K562 (cell line): ENCODE results near the gene POLRMT. TPM values are rescaled to one million over a fixed set of nuclear protein-coding genes. Genes with fewer than 3 reads are reported as not detected.

ENCODE experiments used
- CTCFL ChIP-seq: IDR thresholded peaks from 2 replicates; pipeline ENCODE4 v1.6.1; 2011; ENCODE audit warnings: borderline replicate concordance, low read depth, mild to moderate bottlenecking, moderate library complexity, low read length; ENCODE audit not compliant: insufficient read depth, poor library complexity, severe bottlenecking
- ESRRB ChIP-seq: fragments of 250-450 bp; sonication (Bioruptor Pico); IDR thresholded peaks from 2 replicates; pipeline ENCODE4 v1.5.0; 2020; ENCODE audit warnings: mild to moderate bottlenecking, moderate library complexity, borderline replicate concordance
- HNRNPK ChIP-seq: fragments of 200-400 bp; formaldehyde crosslinking; IDR thresholded peaks from one replicate; pipeline ENCODE4 v1.6.1; 2018; ENCODE audit warnings: mild to moderate bottlenecking, low read depth, low read length; ENCODE audit not compliant: poor library complexity, severe bottlenecking
- IRF9 ChIP-seq: fragments of 450-650 bp; IDR thresholded peaks from 2 replicates; pipeline ENCODE4 v1.6.1; 2016; ENCODE audit warnings: missing biosample characterization, missing genetic modification characterization
- MTF1 ChIP-seq: fragments of 250-450 bp; sonication (Bioruptor Pico); IDR thresholded peaks from 2 replicates; pipeline ENCODE4 v1.9.0; 2021; ENCODE audit warnings: moderate library complexity, mild to moderate bottlenecking, inconsistent platforms, borderline replicate concordance
- MYNN ChIP-seq, 2 experiments: sonication (generic); formaldehyde crosslinking in 1 of 2; IDR thresholded peaks; 2 replicates each; pipeline versions ENCODE4 v1.5.0 to v1.6.1; 2016 to 2020; ENCODE audit warnings: antibody characterized with exemption in 1 of 2, missing genetic modification reagents in 1 of 2
- NR2C1 ChIP-seq, 2 experiments: fragments of 450-650 bp; IDR thresholded peaks; 2 replicates each; pipeline ENCODE4 v1.6.1; 2017; ENCODE audit warnings: mild to moderate bottlenecking in 2 of 2, antibody characterized with exemption in 1 of 2, inconsistent platforms in 1 of 2, missing compliant biosample characterization in 1 of 2, missing genetic modification characterization in 1 of 2
- PRMT5 ChIP-seq: sonication (generic); formaldehyde crosslinking; IDR thresholded peaks from 2 replicates; pipeline ENCODE4 v1.5.0; 2020; ENCODE audit warnings: missing genetic modification reagents
- PTRF ChIP-seq: fragments of 450-650 bp; IDR thresholded peaks from 2 replicates; pipeline ENCODE4 v1.6.1; 2016; ENCODE audit warnings: mild to moderate bottlenecking, missing genetic modification characterization, missing compliant biosample characterization
- RAD21 ChIP-seq, 2 experiments: fragments of 250-450 bp in 1 of 2; fragments of 450-650 bp in 1 of 2; sonication (Bioruptor Pico) in 1 of 2; formaldehyde crosslinking in 1 of 2; IDR thresholded peaks in 1 of 2; conservative IDR thresholded peaks in 1 of 2; 2 replicates each; pipeline versions ENCODE4 v1.4.0 to v1.8.0; 2020 to 2022; ENCODE audit warnings: mild to moderate bottlenecking in 2 of 2, moderate library complexity in 1 of 2
- SAP30 ChIP-seq: fragments of 200-600 bp; sonication (generic); IDR thresholded peaks from 2 replicates; pipeline ENCODE4 v1.6.1; 2012; ENCODE audit warnings: borderline replicate concordance, low read depth, mild to moderate bottlenecking, moderate library complexity, low read length, control low read depth, inconsistent platforms; ENCODE audit not compliant: insufficient read depth, poor library complexity, severe bottlenecking
- SRF ChIP-seq, 2 experiments: fragments of 250-450, 450-650 bp in 1 of 2; sonication (Bioruptor Pico) in 1 of 2; sonication (generic) in 1 of 2; formaldehyde crosslinking; IDR thresholded peaks; 2 replicates each; pipeline versions ENCODE4 v1.5.0 to v1.5.1; 2020 to 2022; ENCODE audit warnings: mild to moderate bottlenecking in 1 of 2, missing genetic modification reagents in 1 of 2
- TAF7 ChIP-seq: fragments of 450-650 bp; IDR thresholded peaks from 2 replicates; pipeline ENCODE4 v1.6.1; 2016; ENCODE audit warnings: missing genetic modification characterization, missing compliant biosample characterization
- TBP ChIP-seq: optimal IDR thresholded peaks from 2 replicates; pipeline ENCODE3; 2011; ENCODE audit warnings: low read depth, low read length, improper control_type of control experiment
- TCF3 ChIP-seq: sonication (generic); formaldehyde crosslinking; IDR thresholded peaks from 2 replicates; pipeline ENCODE4 v1.4.0; 2020; ENCODE audit warnings: mild to moderate bottlenecking, missing genetic modification reagents
- THRA ChIP-seq: fragments of 450-650 bp; IDR thresholded peaks from 2 replicates; pipeline ENCODE4 v1.6.1; 2017; ENCODE audit warnings: mild to moderate bottlenecking, moderate library complexity
- USF2 ChIP-seq: sonication (generic); formaldehyde crosslinking; IDR thresholded peaks from 2 replicates; pipeline ENCODE4 v1.5.0; 2020; ENCODE audit warnings: missing genetic modification reagents
- ZBED1 ChIP-seq: IDR thresholded peaks from 2 replicates; pipeline ENCODE4 v1.6.1; 2014
- ZBTB43 ChIP-seq: sonication (generic); formaldehyde crosslinking; IDR thresholded peaks from 2 replicates; pipeline ENCODE4 v1.8.0; 2023; ENCODE audit warnings: mild to moderate bottlenecking, missing genetic modification reagents
- ZNF134 ChIP-seq: fragments of 250-450 bp; sonication (Bioruptor Pico); conservative IDR thresholded peaks from 2 replicates; pipeline ENCODE4 v1.4.0; 2020
- polyA plus RNA-seq, 8 experiments: library from polyadenylated mRNA; depleted of rRNA in 4 of 8; stranded (reverse) in 5 of 8; unstranded in 3 of 8; fragments of >200 nt; fragmentation: Nextera tagmentation in 2 of 8; fragmentation: Illumina TruSeq in 1 of 8; extraction: Ambion mirVana in 2 of 8; extraction: Trizol in 1 of 8; gene quantifications; 2 replicates each; pipeline versions ENCODE4 v1.2.1 to v1.2.3, GENCODE V29; 2011 to 2014; ENCODE audit warnings: inconsistent platforms in 1 of 8, missing spikeins in 1 of 8
- total RNA-seq, 7 experiments: library from RNA; depleted of rRNA in 6 of 7; stranded (reverse); fragments of >200 nt in 6 of 7; fragmentation: Illumina TruSeq in 2 of 7; extraction: Trizol in 2 of 7; gene quantifications; 2 replicates each; pipeline versions ENCODE4 v1.2.1 to v1.2.3, GENCODE V29; 2011 to 2021; ENCODE audit warnings: low replicate concordance in 1 of 7

Gene POLRMT
- total and polyA plus RNA-seq, 9 of the 15 experiments (the other 6 are each of a cell fraction or from before 2014, with no cell fraction given), result 30.3 to 144 (median 68.0) TPM

- TF ChIP-seq CTCFL, result no peak
- no peak for TF ChIP-seq ZBTB43 (CRISPR knock-in tag)
- TF ChIP-seq USF2, result peak; percentile 98
- no peak for TF ChIP-seq RAD21 (CRISPR knock-in tag; conservative IDR thresholded peaks at IDR 0.05 in 1 of 2, IDR thresholded peaks at IDR 0.05 in 1 of 2)
- TF ChIP-seq SRF (CRISPR knock-in tag; IDR thresholded peaks at IDR 0.05), result peak in 1 of 2 experiments; percentile 75; a peak in 2 of 4 replicates
- no peak for TF ChIP-seq NR2C1 (IDR thresholded peaks at IDR 0.05)
- no peak for TF ChIP-seq NR2C1 (tag; IDR thresholded peaks at IDR 0.05)
- no peak for TF ChIP-seq ZBED1
- TF ChIP-seq ESRRB (CRISPR knock-in tag), result no peak
- peak; percentile 55; the same call in 1 of the 2 replicates for TF ChIP-seq MYNN (IDR thresholded peaks at IDR 0.05)
- no peak for TF ChIP-seq MYNN (CRISPR knock-in tag; IDR thresholded peaks at IDR 0.05)
- TF ChIP-seq IRF9 (tag), result no peak
- TF ChIP-seq ZNF134 (CRISPR knock-in tag), result no peak
- no peak for TF ChIP-seq SAP30
- TF ChIP-seq HNRNPK, result no peak
- TF ChIP-seq TCF3 (CRISPR knock-in tag), result peak; percentile 44
- no peak for TF ChIP-seq THRA
- TF ChIP-seq TBP, result peak; percentile 96
- no peak for TF ChIP-seq PTRF (tag)
- TF ChIP-seq MTF1, result no peak
- TF ChIP-seq PRMT5 (CRISPR knock-in tag), result no peak
- TF ChIP-seq TAF7, result no peak; the same call in 1 of the 2 replicates
These were observed 61.1 kb downstream of the POLRMT start, which contains the start of gene BSG (continued) for GRCh38 chr19:572140-572742.
